Measurements from ENCODE around the gene FOXJ1. TPM values are rescaled to one million over a fixed set of nuclear protein-coding genes. Genes with fewer than 3 reads are reported as not detected.

FOXJ1 gene
- polyA plus RNA-seq, 1 donor, result 15.5 TPM

GRCh38 chr17:76124582-76125390 is 16.3 kb downstream of the FOXJ1 start:
- DNase-seq, result no peak

GRCh38 chr17:76123749-76124581 is 17.1 kb downstream of the FOXJ1 start:
- no peak for DNase-seq

- no peak for DNase-seq
These were observed 17.9 kb downstream of the FOXJ1 start for GRCh38 chr17:76123191-76123499.

- DNase-seq, result no peak
These were observed 18.4 kb downstream of the FOXJ1 start for GRCh38 chr17:76122431-76123190.

- no peak for DNase-seq
These were observed 19.1 kb downstream of the FOXJ1 start for GRCh38 chr17:76121932-76122430.

GRCh38 chr17:76120658-76121008 is 20.4 kb downstream of the FOXJ1 start:
- DNase-seq, result no peak

GRCh38 chr17:76119409-76120371 is 21.4 kb downstream of the FOXJ1 start:
- no peak for DNase-seq

- no peak for DNase-seq
These were observed 25.8 kb downstream of the FOXJ1 start for GRCh38 chr17:76115138-76115754.

GRCh38 chr17:76111956-76112355 is 29.1 kb downstream of the FOXJ1 start:
- no peak for DNase-seq

- no peak for DNase-seq
These were observed 33.5 kb downstream of the FOXJ1 start for GRCh38 chr17:76107509-76107908.

- no peak for DNase-seq
These were observed 34.3 kb downstream of the FOXJ1 start for GRCh38 chr17:76106703-76107102.

- DNase-seq, result no peak
These were observed 36.2 kb downstream of the FOXJ1 start for GRCh38 chr17:76104896-76105231.

GRCh38 chr17:76104140-76104895 is 36.7 kb downstream of the FOXJ1 start:
- DNase-seq, result no peak

- peak; percentile 95 for DNase-seq
These were observed 37.5 kb downstream of the FOXJ1 start, which contains the start of gene EXOC7 for GRCh38 chr17:76103274-76104139. TSS of gene EXOC7 (minus strand) at chr17:76103787. CDS start at chr17:76103692, 95 bp downstream.

- no peak for DNase-seq
These were observed 38.1 kb downstream of the FOXJ1 start for GRCh38 chr17:76102944-76103273.

- DNase-seq, result no peak
These were observed 43.2 kb downstream of the FOXJ1 start for GRCh38 chr17:76097716-76098295.

GRCh38 chr17:76095943-76096342 is 45.1 kb downstream of the FOXJ1 start:
- DNase-seq, result no peak

GRCh38 chr17:76094046-76094445 is 47.0 kb downstream of the FOXJ1 start:
- DNase-seq, result no peak

All from left kidney (tissue), 2 donors.